SK-N-MC (cell line): Measurements from ENCODE around the gene CHRM3.

Experiments
- DNase-seq: peaks from one replicate; pipeline ENCODE4 v3.0.0-alpha.2; 2011; ENCODE audit warnings: low read depth, low spot score
- H3K27ac ChIP-seq: fragments of 200-600 bp; sonication (generic); 2 replicates; pipeline ENCODE4 v1.5.1; 2016; ENCODE audit warnings: mixed run types
- H3K36me3 ChIP-seq: fragments of 200-600 bp; sonication (generic); 2 replicates; pipeline ENCODE4 v1.6.1; 2017; ENCODE audit warnings: antibody characterized with exemption, low read length, mixed read lengths; ENCODE audit not compliant: insufficient read depth
- H3K4me3 ChIP-seq: fragments of 200-600 bp; sonication (generic); 2 replicates; pipeline ENCODE4 v1.5.1; 2016
- H3K9ac ChIP-seq: fragments of 200-600 bp; sonication (generic); 2 replicates; pipeline ENCODE4 v1.8.0; 2017; ENCODE audit warnings: mixed run types, mixed read lengths; ENCODE audit not compliant: insufficient read length
- H3K9me3 ChIP-seq: fragments of 200-600 bp; sonication (generic); 2 replicates; pipeline ENCODE4 v1.6.1; 2017; ENCODE audit warnings: low read depth, mild to moderate bottlenecking, antibody characterized with exemption, low read length, moderate library complexity, mixed read lengths
- EZH2 ChIP-seq: fragments of 200-600 bp; sonication (generic); IDR thresholded peaks from one replicate; pipeline ENCODE4 v1.6.1; 2017; ENCODE audit warnings: antibody characterized with exemption
- FOXP2 ChIP-seq: optimal IDR thresholded peaks from 2 replicates; pipeline ENCODE3; 2011; ENCODE audit warnings: mild to moderate bottlenecking, moderate library complexity; ENCODE audit not compliant: insufficient read depth; ENCODE audit errors: extremely low read length, control extremely low read depth
- POLR2AphosphoS5 ChIP-seq: IDR thresholded peaks from 2 replicates; pipeline ENCODE4 v1.6.1; 2012; ENCODE audit warnings: mild to moderate bottlenecking, low read depth, low read length, borderline replicate concordance

Gene CHRM3

DNA sequence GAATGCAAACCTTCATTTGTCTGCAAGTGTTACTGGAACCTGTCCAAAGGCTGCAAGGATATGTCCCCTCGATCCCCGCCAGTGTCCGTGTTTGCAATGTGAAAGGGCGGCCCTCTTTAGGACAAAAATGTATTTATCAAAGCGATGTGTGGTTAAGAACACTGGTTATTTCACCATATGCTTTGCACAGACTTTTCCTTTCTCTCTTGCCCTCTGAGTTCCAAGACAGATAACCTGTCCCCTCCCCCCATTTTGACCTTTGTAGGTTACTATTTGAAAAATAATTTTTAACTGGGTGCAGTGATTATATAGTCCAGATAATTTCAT is 1.8 kb downstream of the CHRM3 start:
- DNase-seq, result no peak
- no peak for TF ChIP-seq FOXP2
- TF ChIP-seq POLR2AphosphoS5, result no peak
- TF ChIP-seq EZH2, result no peak
- Histone ChIP-seq H3K4me3 (no peak overlapping the region), H3K36me3 (no peaks in the 10 kb centered on the region), H3K9me3 (no peaks in the 10 kb centered on the region), H3K9ac (no peak overlapping the region), H3K27ac (no peak overlapping the region)

- TF ChIP-seq POLR2AphosphoS5 (no peak), FOXP2 (no peak), EZH2 (no peak)
- Histone ChIP-seq H3K27ac (no peak overlapping the region), H3K9me3 (no peaks in the 10 kb centered on the region), H3K36me3 (no peaks in the 10 kb centered on the region), H3K9ac (no peak overlapping the region), H3K4me3 (no peak overlapping the region)
- DNase-seq, result no peak
Observed at GRCh38 chr1:239388578-239388977, 2.2 kb downstream of the CHRM3 start.

- TF ChIP-seq FOXP2 (no peak), POLR2AphosphoS5 (no peak), EZH2 (no peak)
- no peaks in the 10 kb centered on the region for H3K9me3 ChIP-seq
- DNase-seq, result no peak
- no peak overlapping the region for H3K9ac ChIP-seq
- H3K36me3 ChIP-seq, result no peaks in the 10 kb centered on the region
- no peak overlapping the region for H3K4me3 ChIP-seq
- no peak overlapping the region for H3K27ac ChIP-seq
Observed at GRCh38 chr1:239389703-239390102, 3.3 kb downstream of the CHRM3 start.

GRCh38 chr1:239392271-239392670 is 5.9 kb downstream of the CHRM3 start:
- no peak overlapping the region for H3K9ac ChIP-seq
- no peak overlapping the region for H3K4me3 ChIP-seq
- DNase-seq, result no peak
- TF ChIP-seq POLR2AphosphoS5 (no peak), EZH2 (no peak), FOXP2 (no peak)
- H3K36me3 ChIP-seq, result no peaks in the 10 kb centered on the region
- H3K9me3 ChIP-seq, result no peaks in the 10 kb centered on the region
- no peak overlapping the region for H3K27ac ChIP-seq

GRCh38 chr1:239394107-239394506 is 7.7 kb downstream of the CHRM3 start:
- Histone ChIP-seq H3K36me3 (no peaks in the 10 kb centered on the region), H3K27ac (no peak overlapping the region), H3K9ac (no peak overlapping the region), H3K4me3 (no peak overlapping the region), H3K9me3 (no peaks in the 10 kb centered on the region)
- no peak for DNase-seq
- TF ChIP-seq POLR2AphosphoS5, result no peak
- TF ChIP-seq EZH2, result no peak
- no peak for TF ChIP-seq FOXP2

DNA sequence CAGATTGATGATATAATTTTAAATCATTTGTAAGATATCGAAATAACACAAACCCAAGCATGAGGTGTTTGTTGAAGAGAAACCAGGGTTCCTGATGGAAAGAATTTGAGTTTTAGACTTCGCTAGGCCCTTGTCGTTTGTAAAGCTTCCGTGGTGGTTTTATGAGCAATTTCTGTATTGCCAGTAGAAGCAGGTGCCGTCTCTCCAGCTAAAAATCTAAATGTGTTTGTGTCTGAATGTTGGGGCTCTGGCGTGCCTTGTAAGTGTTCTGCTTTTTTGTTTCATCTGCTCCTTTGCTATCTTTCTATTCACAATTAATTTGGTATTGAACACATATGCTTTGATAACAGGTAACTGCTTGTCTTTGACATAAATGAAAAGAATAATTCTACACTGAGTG is 27.5 kb downstream of the CHRM3 start:
- TF ChIP-seq EZH2, result no peak
- TF ChIP-seq POLR2AphosphoS5, result no peak
- TF ChIP-seq FOXP2, result no peak
- no peaks in the 10 kb centered on the region for H3K9me3 ChIP-seq
- no peak for DNase-seq
- no peak overlapping the region for H3K9ac ChIP-seq
- no peaks in the 10 kb centered on the region for H3K36me3 ChIP-seq
- no peak overlapping the region for H3K4me3 ChIP-seq
- no peak overlapping the region for H3K27ac ChIP-seq

GRCh38 chr1:239417221-239417620 is 30.9 kb downstream of the CHRM3 start:
- no peak for TF ChIP-seq EZH2
- no peak for TF ChIP-seq POLR2AphosphoS5
- TF ChIP-seq FOXP2, result no peak
- H3K4me3 ChIP-seq, result no peak overlapping the region
- DNase-seq, result no peak
- no peak overlapping the region for H3K27ac ChIP-seq
- no peaks in the 10 kb centered on the region for H3K36me3 ChIP-seq
- H3K9ac ChIP-seq, result no peak overlapping the region
- no peaks in the 10 kb centered on the region for H3K9me3 ChIP-seq

GRCh38 chr1:239417986-239418640 is 31.7 kb downstream of the CHRM3 start:
- Histone ChIP-seq H3K4me3 (no peak overlapping the region), H3K27ac (no peak overlapping the region), H3K9me3 (no peaks in the 10 kb centered on the region), H3K9ac (no peak overlapping the region), H3K36me3 (no peaks in the 10 kb centered on the region)
- no peak for DNase-seq
- TF ChIP-seq FOXP2 (no peak), POLR2AphosphoS5 (no peak), EZH2 (no peak)

DNA sequence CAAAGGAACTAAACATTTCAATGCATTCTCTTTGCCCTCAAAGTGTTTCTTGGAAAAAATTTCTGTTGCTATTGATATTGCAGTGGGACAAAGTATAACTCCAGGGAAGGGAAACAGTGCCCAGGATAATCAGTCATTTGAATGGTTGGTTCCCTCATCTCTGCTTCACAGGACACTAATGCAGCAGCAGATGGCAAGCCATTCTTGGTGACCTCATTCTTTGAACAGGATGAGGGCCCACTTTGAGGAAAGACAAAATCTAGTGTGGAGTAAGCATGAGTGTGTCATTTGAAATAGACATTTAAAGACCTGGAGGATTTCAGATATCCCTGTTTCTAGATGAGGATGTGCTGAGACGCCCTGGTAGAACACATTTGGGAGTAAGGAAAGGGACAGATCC is 32.3 kb downstream of the CHRM3 start:
- Histone ChIP-seq H3K27ac (no peak overlapping the region), H3K4me3 (no peak overlapping the region), H3K36me3 (no peaks in the 10 kb centered on the region), H3K9me3 (no peaks in the 10 kb centered on the region), H3K9ac (no peak overlapping the region)
- no peak for DNase-seq
- TF ChIP-seq EZH2 (no peak), FOXP2 (no peak), POLR2AphosphoS5 (no peak)
